HCT116 (cell line): ENCODE measurements around the gene CFD.
"Not testable (repeated sequence)": the region's sequence is repeated elsewhere in the genome, so short reads cannot be mapped to it uniquely, and the experiment has no call there.

Experiments used
- JUND ChIP-seq: IDR thresholded peaks from 2 replicates; pipeline ENCODE4 v1.6.1; 2012
- POLR2A ChIP-seq: IDR thresholded peaks from 2 replicates; pipeline ENCODE4 v1.7.0; 2011; ENCODE audit warnings: borderline replicate concordance; ENCODE audit not compliant: insufficient read depth, insufficient read length; ENCODE audit errors: extremely low read depth
- TF ChIP-seq, protein P1 (sequence below), 3 experiments: fragments of 200-600 bp in 1 of 3; sonication (generic) in 1 of 3; IDR thresholded peaks in 2 of 3; conservative IDR thresholded peaks in 1 of 3; 2 replicates each; pipeline ENCODE4 v1.5.1; 2012 to 2017; ENCODE audit warnings: low read depth in 2 of 3, low read length in 2 of 3, antibody characterized with exemption in 1 of 3, borderline replicate concordance in 1 of 3, control low read depth in 1 of 3, mild to moderate bottlenecking in 1 of 3, mixed read lengths in 1 of 3, mixed run types in 1 of 3, moderate library complexity in 1 of 3; ENCODE audit not compliant: insufficient read depth in 1 of 3

GRCh38 chr19:842802-843179, 16.7 kb upstream of the CFD start:
- not testable (repeated sequence) for TF ChIP-seq POLR2A, JUND
- TF ChIP-seq, protein P1, sequence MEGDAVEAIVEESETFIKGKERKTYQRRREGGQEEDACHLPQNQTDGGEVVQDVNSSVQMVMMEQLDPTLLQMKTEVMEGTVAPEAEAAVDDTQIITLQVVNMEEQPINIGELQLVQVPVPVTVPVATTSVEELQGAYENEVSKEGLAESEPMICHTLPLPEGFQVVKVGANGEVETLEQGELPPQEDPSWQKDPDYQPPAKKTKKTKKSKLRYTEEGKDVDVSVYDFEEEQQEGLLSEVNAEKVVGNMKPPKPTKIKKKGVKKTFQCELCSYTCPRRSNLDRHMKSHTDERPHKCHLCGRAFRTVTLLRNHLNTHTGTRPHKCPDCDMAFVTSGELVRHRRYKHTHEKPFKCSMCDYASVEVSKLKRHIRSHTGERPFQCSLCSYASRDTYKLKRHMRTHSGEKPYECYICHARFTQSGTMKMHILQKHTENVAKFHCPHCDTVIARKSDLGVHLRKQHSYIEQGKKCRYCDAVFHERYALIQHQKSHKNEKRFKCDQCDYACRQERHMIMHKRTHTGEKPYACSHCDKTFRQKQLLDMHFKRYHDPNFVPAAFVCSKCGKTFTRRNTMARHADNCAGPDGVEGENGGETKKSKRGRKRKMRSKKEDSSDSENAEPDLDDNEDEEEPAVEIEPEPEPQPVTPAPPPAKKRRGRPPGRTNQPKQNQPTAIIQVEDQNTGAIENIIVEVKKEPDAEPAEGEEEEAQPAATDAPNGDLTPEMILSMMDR (IDR thresholded peaks at IDR 0.05 in 2 of 3, conservative IDR thresholded peaks at IDR 0.05 in 1 of 3; ENCODE audit: borderline replicate concordance in 1 of 3, insufficient read depth in 1 of 3, low read depth in 2 of 3, low read length in 2 of 3) = not testable (repeated sequence)
